Kasumi-1 (cell line): ENCODE measurements around the gene SEMA5A.

Experiments used
- DNase-seq, 2 experiments: peaks; one replicate each; lab custom pipeline; 2025; lab: John Stamatoyannopoulos, UW

The SEMA5A gene

DNA sequence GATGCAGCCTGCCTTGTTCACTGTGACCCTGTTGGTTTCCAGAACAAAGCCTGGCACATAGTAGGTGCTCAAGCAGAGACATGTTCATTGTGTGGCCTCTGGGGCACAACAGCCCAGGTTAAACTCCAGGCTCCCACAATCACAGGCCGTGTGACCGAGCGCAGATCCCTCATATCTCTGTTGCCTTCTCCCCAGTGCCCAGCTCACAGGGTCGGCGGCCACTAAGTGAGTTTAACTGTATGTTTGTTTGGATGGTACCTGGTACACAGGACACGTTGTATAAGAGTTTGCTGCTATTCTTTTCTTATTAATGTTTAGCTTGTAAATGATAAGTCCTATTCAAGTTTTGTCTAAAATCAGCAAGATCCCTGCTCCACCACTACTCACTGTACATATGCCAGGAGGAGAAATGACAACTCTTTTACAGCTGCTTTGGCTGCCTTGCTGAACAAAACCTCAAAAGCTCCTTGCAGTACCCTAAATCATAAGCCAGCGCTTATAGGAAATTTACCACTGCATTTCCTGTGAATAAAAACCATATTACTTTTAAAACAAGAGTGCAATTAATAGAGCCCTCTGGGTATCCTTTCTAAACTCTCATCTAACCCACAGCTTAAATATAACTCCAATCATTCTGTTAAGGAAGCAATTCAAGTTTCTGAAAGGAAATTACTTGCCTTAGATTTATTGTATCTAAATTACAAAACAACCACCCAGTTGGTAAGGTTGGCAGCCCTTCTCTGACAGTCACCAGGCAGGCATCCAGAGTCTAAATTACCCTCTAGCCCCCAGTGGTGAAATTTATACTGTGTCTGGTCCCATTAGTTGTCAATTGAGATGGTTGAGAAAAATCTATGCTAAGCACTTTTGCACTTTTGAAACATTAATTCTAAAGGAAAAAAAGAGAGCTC lies 379.4 kb downstream of the SEMA5A start:
- DNase-seq: no peak

DNA sequence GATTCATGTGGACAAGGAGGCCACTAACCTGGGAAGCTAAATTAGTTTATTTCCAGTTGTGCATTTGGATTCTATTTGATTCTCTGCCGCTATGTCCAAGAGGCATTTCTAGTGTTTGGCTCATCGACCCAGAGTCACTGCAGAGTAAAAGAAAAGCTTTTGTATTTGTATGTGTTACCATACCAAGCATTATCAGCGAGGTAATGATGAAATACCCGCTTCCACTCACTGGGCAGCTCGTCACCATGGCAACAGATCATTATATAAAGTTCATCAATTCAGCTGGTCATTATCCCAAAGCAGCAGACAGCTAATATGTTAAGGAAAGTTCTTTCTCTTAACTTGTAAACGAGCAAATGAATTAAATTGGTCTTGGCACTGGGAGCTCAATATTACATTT lies 380.3 kb downstream of the SEMA5A start:
- no peak for DNase-seq

GRCh38 chr5:9160747-9161146 lies 385.1 kb downstream of the SEMA5A start:
- DNase-seq: no peak

DNA sequence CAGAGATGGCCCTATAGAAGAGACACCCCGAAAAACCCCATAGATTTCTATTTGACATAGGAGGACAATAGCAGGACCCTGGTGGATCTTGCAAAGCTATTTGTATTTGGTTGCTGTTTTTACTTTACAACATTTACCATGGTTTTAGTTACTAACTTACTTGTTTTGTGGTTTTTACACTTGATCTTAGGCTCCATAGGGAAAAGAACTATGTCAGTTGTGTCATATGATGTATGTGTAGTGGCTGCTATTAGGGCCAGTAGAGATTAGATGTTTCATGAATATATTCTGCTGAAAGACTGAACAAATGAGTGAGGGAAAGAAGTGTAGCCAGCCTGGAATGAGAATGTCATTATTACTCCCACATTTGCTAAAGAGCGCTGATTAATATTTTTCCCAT lies 388.1 kb downstream of the SEMA5A start:
- no peak for DNase-seq

DNA sequence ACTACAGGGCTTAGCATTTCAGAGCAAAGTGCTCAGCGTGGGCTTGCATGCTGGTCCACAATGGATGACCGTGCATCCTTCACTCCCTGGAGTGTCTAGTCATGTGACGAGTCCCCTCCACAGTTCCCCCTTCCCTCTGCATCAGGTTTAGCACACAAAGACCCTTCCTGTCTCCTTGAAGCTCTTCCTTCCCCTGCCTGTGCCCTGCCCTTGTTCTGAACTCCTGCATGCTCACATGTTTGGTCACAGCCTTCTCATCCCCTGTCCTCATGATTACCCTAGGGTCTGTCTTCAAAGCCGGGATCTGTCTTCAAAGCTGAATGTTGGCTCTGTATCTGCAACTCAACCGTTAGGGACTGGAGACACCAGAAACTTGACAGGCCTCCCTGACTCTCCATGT lies 388.9 kb downstream of the SEMA5A start:
- DNase-seq: no peak

- DNase-seq: peak; percentile 41 to 46
Observed at GRCh38 chr5:9156282-9156681, 389.6 kb downstream of the SEMA5A start.

- DNase-seq: no peak
Observed at GRCh38 chr5:9151684-9152427, 394.0 kb downstream of the SEMA5A start.

GRCh38 chr5:9149988-9150387 lies 395.9 kb downstream of the SEMA5A start:
- no peak for DNase-seq

DNA sequence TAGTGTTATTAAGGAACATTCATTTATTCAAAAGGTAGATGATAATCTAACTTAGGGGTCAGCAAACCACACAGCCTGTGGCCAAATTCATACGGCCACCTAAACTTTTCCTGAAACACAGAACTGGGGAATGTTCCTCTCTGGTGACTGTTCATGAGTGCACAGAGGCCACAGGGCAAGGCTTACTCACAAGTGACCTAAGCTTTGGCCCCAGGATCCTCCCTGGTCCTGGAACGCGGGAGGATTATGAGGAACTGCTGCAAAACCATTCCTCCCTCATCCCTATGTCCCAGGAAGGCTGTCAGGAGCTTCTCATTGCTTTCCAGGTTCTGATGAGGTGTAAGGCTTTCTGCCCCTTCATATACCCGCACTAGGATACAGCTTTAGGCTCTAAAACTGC lies 397.6 kb downstream of the SEMA5A start:
- no peak for DNase-seq

- no peak for DNase-seq
Observed at GRCh38 chr5:9140711-9141110, 405.2 kb downstream of the SEMA5A start.

GRCh38 chr5:9140202-9140601 lies 405.7 kb downstream of the SEMA5A start:
- DNase-seq: no peak

DNA sequence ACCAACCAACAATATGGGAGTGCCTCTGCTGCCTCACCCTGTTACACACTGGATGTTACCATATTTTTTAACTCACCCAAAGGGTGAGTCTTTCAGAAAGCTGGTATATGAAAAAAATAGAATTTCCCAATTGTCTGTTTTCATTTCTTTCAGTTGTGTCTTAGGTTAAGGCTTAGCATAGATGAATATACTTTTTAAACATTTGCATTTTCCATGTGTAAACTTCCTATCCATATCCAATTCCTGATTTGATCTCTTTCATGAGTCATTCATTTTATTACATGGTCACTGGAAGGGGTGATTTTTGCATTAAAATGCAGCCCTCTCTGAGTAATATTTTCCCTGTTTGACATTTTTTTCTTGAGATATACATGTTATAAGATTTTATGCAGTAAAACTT lies 406.5 kb downstream of the SEMA5A start:
- DNase-seq: no peak

DNA sequence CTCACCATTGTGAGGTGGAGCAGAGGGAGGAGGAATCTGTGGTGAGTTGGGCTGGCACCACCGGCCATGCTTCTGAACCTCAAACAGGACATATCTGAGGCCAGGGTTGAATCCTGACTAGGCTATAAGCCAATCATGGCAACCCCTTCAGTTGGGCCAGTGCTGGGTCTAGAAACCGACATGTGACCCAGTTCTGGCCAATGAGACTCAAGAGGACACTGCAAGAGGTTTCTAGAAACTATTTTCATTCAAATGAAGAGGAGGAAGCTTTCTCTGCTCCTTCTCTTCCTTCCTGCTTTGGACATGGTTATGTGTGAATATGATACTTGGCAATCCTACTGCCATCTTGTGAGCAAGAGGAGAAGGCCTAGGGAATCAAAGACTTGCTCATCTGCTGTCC lies 417.7 kb downstream of the SEMA5A start:
- DNase-seq: no peak

GRCh38 chr5:9126490-9126889 lies 419.4 kb downstream of the SEMA5A start:
- DNase-seq: no peak

DNA sequence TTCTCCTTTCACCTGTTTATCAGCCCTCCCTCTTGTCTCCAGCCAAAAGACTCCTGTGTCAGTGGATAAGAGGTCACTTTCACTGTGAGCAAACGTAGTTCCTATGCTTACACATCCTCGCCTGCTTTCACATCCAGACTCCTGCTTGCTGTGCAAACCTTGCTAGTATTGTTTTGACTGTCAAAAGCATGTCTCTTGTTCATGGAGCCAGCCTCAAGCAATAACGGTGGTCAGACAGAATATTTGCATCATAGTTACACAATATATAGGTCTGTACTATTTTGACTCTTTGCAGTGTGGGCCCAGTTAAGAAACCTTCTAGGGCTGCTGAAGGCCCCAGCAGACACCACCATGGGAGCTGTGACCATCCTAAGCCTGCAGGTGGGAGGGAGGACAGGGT lies 420.0 kb downstream of the SEMA5A start:
- no peak for DNase-seq

- no peak for DNase-seq
Observed at GRCh38 chr5:9124838-9125237, 421.0 kb downstream of the SEMA5A start.

GRCh38 chr5:9124071-9124470 lies 421.8 kb downstream of the SEMA5A start:
- DNase-seq: no peak

DNA sequence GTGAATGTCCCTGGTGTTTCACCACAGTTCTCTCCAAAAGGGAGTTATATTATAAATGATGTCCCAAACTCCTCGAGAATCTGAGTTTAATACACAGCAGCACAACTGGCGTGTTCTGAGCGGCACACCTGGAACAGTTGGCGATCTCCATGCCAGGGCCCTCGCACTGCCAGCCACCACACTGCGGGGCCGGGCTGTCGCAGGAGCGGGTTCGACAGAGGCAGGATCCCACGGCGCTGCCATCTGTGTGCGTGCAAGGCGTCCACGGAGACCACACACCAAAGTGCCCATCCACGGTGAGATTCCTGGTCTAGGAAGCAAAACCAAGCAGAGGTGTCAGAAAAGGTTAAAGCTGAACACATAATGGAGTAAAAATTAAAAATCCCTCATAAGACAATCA lies 423.3 kb downstream of the SEMA5A start:
- DNase-seq: no peak

GRCh38 chr5:9121597-9121996 lies 424.3 kb downstream of the SEMA5A start:
- no peak for DNase-seq

GRCh38 chr5:9118852-9119251 lies 427.0 kb downstream of the SEMA5A start:
- DNase-seq: no peak

DNA sequence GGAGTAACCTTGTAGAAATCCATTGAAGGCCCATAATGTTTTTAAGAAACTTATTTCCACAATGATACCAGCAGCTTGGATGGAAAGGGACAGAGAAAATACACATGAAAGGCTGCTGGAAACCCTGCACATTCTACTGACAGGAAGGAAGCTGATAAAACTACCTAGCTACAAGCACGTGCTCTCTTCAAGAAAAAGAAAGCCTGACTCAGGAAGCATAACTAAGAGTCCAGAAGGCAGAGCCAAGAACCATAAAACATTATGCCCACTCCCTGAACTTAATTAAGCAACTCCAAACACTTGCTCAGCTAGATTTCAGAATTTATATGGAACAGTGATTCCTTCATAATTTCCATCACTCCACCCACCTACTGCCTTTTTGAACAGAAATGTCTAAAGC lies 430.8 kb downstream of the SEMA5A start:
- DNase-seq: no peak

DNA sequence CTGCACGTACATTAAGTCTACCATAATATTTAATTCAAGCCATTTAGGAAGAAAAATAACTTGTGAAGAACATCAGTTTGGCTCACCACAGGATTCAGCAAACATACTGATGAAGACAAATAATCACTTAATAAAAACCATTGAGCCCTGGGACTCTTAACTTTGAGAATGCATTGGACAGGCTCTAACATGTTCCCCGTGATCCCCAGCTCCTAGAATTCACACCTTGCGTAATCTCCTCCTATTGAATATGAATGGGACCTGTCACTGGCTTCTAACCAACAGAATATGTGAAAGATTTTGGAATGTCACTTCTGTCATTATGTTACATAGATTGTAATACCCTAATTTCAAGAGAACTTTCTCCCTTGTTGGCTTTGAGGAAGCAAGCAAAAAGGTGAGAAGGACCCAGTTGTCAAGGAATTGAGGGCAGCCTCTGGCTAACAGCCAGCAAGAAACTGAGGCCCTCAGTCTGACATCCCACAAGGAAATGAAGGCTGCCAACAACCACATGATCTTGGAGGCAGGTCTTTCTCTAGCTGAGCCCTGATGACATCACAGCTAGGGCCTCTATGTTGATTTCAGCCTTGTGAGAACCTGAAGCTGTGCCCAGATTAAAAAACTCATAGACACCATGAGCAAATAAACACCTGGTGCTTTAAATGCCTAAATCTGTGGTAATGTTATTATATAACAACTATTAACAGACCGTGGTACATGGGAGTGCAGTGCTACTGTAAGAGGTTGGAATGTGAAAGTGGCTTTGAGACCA lies 433.2 kb downstream of the SEMA5A start:
- no peak for DNase-seq

GRCh38 chr5:9108162-9108561 lies 437.7 kb downstream of the SEMA5A start:
- DNase-seq: no peak
